ENCODE data around the gene RAD51B.

DNA sequence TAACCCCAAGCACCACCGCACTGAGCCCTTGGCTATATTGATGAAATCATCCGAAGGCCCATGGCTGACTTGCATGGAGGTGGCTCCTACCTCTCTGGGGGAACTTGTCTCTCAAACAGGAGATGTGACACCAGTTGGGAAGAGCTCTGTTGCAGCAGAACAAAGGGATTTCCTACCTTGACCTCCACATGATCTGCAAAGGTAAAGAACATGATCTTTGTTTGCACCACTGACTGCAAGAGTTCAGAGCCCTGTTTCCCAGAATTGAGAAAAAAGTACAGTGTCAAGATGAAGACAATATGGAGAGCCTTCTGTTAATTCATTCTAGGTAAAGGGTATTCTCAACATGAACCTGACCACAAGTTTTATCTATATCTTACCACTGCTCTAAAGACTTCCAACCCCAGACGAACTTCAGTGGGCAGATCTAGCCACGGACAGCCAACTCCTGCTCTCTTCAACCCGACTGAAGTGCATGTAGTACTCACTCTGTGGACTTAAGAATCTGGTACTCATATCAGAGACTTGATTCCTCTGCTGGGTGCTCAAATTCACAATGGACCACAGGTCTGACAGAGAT is 35.2 kb upstream of the RAD51B start:
- TF ChIP-seq, protein P1, sequence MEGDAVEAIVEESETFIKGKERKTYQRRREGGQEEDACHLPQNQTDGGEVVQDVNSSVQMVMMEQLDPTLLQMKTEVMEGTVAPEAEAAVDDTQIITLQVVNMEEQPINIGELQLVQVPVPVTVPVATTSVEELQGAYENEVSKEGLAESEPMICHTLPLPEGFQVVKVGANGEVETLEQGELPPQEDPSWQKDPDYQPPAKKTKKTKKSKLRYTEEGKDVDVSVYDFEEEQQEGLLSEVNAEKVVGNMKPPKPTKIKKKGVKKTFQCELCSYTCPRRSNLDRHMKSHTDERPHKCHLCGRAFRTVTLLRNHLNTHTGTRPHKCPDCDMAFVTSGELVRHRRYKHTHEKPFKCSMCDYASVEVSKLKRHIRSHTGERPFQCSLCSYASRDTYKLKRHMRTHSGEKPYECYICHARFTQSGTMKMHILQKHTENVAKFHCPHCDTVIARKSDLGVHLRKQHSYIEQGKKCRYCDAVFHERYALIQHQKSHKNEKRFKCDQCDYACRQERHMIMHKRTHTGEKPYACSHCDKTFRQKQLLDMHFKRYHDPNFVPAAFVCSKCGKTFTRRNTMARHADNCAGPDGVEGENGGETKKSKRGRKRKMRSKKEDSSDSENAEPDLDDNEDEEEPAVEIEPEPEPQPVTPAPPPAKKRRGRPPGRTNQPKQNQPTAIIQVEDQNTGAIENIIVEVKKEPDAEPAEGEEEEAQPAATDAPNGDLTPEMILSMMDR (optimal IDR thresholded peaks at IDR 0.05 in 1 of 3, IDR thresholded peaks at IDR 0.05 in 1 of 3, conservative IDR thresholded peaks at IDR 0.05 in 1 of 3; ENCODE audit: extremely low read depth in 1 of 3, insufficient read depth in 2 of 3, low read length in 3 of 3): no peak
- TF ChIP-seq EZH2 (IDR thresholded peaks at IDR 0.05; ENCODE audit: low read length): no peak

Data from keratinocyte (primary cell).